Left ventricle myocardium inferior (tissue), 1 donor: Measurements from ENCODE around the gene ENOX2. TPM values are rescaled to one million over a fixed set of nuclear protein-coding genes. Genes with fewer than 3 reads are reported as not detected.

Source experiments
- DNase-seq: peaks from one replicate; pipeline ENCODE4 v3.0.0-alpha.2; 2020
- H3K27ac ChIP-seq: fragments of 200-600 bp; replicated peaks from 2 replicates; pipeline ENCODE4 v1.8.0; 2021
- H3K27me3 ChIP-seq: fragments of 200-600 bp; 2 replicates; pipeline ENCODE4 v1.8.0; 2021; ENCODE audit warnings: low read depth
- H3K36me3 ChIP-seq: fragments of 200-600 bp; 2 replicates; pipeline ENCODE4 v1.8.0; 2021
- H3K4me1 ChIP-seq: fragments of 200-600 bp; 2 replicates; pipeline ENCODE4 v1.8.0; 2021
- H3K4me3 ChIP-seq: fragments of 200-600 bp; 2 replicates; pipeline ENCODE4 v1.8.0; 2021; ENCODE audit warnings: mild to moderate bottlenecking, moderate library complexity
- H3K9me3 ChIP-seq: fragments of 200-600 bp; replicated peaks from 2 replicates; pipeline ENCODE4 v1.8.0; 2021
- CTCF ChIP-seq: fragments of 200-600 bp; IDR thresholded peaks from 2 replicates; pipeline ENCODE4 v1.8.0; 2021; ENCODE audit warnings: antibody characterized with exemption, mild to moderate bottlenecking, borderline replicate concordance
- intact Hi-C: fragments of 100-400 bp; cut with micrococcal nuclease; formaldehyde crosslinking; loops from one replicate; pipeline ENCODE4 v1.11.0; 2022
- total RNA-seq: library from RNA; stranded (reverse); fragmentation: NEBNext Ultra II Directional; extraction: Animal tissue kit (Norgen Biotek cat#: 25700); gene quantifications from one replicate; pipeline ENCODE4 v1.2.1, GENCODE V29; 2021
- donor health status: DM: no; HTN: yes; CAD: no; lungs with severe emphysema.

ENOX2 gene
- total RNA-seq, 1 donor from 2014 or later: 14.1 TPM

GRCh38 chrX:130577431-130577830 lies 325.6 kb downstream of the ENOX2 start:
- H3K27me3 ChIP-seq: no peaks in the 10 kb centered on the region
- intact Hi-C loops: loop anchor here (10.0 kb wide), 1 partner anchor 337 kb away; no protein-coding TSS in a partner anchor
- DNase-seq: no peak

GRCh38 chrX:130575831-130576389 lies 327.1 kb downstream of the ENOX2 start:
- no peaks in the 10 kb centered on the region for H3K9me3 ChIP-seq
- no peaks in the 10 kb centered on the region for H3K4me1 ChIP-seq
- intact Hi-C loops: loop anchor here (10.0 kb wide), 1 partner anchor 339 kb away; no protein-coding TSS in a partner anchor
- peak; percentile 72 for TF ChIP-seq CTCF
- no peak overlapping the region for H3K27ac ChIP-seq
- H3K27me3 ChIP-seq: no peaks in the 10 kb centered on the region
- DNase-seq: peak; percentile 15
- no peaks in the 10 kb centered on the region for H3K36me3 ChIP-seq
- H3K4me3 ChIP-seq: no peak overlapping the region

More at GRCh38 chrX:130577431-130577830, 325.6 kb downstream of the ENOX2 start:
- Histone ChIP-seq H3K9me3 (no peaks in the 10 kb centered on the region), H3K4me1 (no peaks in the 10 kb centered on the region), H3K27ac (no peak overlapping the region), H3K4me3 (no peak overlapping the region), H3K36me3 (no peaks in the 10 kb centered on the region)
- no peak for TF ChIP-seq CTCF

Other genes starting within 250 kb of the ENOX2 start
- gene ARHGAP36, start 155.1 kb upstream of the ENOX2 start, total RNA-seq: not detected